NOMO-1 (cell line): ENCODE results near the gene SLC7A8.

Experiments used
- DNase-seq, 2 experiments: peaks; one replicate each; lab custom pipeline; 2025; ENCODE audit not compliant: unreplicated experiment in 2 of 2; lab: John Stamatoyannopoulos, UW

The SLC7A8 gene

DNA sequence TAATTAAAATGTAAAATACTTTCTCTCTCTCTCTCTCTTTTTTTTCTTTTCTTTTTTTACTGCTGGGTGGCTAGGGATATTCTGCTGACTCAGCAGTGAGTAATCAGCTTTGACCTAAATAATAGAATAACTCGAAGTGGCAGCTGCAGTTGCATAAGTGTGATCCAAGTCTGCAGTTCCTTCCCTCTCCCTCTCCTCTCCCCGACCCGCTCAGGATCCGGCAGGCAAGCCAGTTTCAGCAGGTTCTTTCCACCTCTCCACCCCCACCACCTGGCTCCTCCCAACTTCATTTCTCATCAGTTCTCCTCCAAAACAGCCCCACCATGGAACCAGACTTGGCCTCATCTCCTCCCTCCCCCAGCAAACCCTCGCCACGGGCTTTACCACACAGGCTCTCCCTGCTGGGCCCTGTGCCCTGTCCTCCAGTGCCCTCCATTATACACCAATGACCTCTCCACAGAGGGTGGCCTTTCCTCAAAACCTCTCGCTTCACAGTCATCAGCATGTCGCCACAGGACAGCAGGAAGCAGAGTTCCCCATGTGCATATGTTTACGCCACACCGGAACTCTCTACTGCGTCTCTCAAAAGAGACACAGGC lies 22.4 kb downstream of the SLC7A8 start:
- DNase-seq, result peak; percentile 31 to 61

DNA sequence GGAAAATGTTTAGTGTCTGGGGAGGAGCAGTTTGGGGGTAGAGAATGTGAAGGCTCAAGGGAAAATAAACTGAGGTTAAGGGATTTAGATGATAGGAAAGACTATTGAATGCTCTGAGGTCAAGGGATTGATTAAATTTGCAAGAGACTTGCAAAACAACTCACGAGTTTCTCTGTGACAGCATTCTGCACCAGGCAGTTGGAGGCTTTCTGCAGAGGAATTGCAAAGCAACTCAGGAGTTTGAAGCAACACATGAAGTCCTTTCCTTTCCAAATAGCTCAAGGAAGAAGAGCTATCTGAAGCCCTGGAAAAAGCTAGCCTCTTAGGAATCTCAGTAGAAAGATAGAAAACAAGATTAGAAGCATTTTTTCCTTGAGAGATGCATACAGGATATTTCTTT lies 23.9 kb downstream of the SLC7A8 start:
- no peak for DNase-seq

DNA sequence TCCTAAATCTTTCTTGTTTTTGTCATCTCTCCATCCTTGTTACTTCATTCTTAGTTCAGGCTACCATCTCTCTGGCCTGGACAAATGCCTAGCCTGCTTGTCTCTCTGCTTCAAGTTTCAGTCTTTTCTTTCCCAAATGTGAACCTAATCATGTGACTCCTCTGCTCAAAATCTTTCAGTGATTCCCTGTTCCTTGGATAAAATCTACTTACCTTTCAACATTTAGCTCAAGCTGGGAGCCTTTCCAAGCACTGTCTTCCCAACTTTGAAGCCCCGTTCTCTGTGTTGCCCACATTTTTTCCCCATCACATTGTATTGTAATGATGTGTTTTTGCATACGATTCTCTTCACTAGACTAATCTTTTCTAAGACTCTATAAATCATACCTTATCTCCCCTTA lies 24.7 kb downstream of the SLC7A8 start:
- no peak for DNase-seq

DNA sequence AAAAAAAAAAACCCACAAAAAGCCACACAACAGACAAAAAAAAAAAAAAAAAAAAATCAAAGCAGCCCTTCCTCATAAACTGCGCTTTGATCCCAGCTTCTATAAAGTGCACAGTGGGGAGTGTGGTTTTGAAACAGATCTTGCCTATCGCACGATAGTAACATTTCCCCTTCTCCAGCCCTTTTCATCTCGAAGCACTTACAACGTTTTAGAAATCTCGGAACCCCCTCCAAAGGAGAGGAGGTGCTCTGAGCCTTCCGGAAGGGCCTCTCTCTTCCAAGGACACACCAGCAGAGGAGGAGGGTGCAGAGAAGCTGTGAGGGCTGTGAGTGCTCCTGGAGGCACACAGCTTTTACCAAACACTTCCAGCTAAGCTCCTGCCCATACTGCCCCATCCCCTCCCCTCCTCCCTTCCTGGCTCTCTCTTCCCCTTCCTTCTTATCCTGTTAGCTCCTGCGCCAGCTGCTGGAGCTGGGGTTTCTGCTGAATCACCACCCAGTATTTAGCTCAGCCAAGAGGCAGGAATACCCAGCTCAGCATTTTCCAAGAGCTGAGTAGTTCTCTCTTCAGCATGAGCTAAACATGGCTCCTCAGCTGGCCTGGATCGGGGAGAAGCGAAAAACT lies 28.4 kb downstream of the SLC7A8 start:
- DNase-seq, result no peak

DNA sequence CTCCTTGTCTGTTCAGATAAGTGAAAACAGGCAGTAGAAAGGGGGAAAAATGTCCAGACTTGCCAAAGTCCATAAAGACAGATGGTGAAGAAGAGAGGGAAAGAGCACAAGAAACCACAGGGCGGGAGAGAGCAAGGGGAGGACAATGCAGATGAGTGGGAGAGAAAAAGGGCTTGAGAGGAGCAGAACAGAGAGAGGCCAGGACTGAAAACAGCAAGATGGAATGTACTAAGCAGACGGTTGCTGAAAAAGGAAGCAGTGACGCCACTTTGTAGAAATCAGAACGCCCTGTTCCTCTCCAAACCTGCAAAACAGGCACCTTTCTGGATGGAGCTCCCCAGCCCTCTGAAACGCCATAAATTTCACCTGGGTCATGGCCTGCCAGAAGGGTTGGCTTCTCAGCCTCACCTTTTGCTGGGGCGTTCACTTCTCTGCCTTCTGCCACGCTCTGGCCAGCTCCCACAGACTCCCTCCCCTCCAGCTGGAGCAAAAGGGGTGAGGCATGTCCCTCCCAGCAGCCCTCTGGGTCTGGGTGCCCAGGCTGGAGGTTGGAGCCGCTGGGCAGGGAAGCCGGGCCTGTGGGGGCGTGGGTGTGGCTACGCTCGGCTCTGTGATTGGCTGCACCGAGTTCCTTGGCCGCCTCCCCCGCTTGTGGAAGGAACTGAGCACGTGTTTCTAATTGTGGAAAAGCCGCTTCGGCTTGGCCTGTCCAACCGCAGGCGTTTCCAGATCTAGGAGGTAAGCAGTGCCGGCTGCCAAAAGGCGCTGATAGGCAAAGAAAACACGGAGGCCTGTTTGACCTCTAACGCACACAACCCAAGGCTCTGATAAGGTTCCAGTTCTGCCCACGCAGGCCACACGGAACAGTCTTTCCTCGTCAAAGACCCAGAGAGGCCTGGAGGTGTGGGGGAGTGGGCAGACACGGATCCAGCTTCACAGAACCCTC lies 29.3 kb downstream of the SLC7A8 start:
- peak; percentile 72 to 90 for DNase-seq

DNA sequence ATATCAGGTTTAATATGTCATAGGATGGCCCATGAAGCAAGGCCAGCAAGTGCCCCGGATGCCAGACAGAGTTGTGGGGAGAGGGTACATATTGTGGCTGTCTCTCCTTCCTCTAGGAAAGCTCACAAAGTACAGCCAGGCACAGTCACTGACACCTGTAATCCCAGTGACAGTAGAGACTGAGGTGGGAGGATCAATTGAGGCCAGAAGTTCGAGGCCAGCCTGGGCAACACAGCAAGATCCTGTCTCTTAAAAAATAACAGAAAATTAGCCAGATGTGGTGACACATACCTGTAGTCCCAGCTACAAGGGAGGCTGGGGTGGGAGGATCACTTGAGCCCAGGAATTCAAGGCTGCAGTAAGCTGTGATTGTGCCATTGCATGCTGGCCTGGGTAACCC lies 32.1 kb downstream of the SLC7A8 start:
- no peak for DNase-seq

DNA sequence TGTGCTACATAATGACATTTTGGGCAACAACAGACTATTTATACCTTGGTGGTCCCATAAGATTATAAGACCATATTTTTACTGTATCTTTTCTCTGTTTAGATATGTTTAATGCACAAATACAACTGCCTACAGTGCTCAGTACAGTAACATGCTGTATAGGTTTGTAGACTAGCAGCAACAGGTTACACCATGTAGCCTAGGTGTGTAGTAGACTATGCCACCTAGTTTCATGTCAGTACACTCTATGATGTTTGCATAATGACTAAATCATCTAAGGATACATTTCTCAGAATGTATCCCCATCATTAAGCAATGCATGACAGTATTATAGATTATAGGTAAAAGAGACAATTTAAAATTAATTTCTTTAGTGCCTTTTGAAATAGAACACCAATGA lies 33.7 kb downstream of the SLC7A8 start:
- DNase-seq, result no peak

DNA sequence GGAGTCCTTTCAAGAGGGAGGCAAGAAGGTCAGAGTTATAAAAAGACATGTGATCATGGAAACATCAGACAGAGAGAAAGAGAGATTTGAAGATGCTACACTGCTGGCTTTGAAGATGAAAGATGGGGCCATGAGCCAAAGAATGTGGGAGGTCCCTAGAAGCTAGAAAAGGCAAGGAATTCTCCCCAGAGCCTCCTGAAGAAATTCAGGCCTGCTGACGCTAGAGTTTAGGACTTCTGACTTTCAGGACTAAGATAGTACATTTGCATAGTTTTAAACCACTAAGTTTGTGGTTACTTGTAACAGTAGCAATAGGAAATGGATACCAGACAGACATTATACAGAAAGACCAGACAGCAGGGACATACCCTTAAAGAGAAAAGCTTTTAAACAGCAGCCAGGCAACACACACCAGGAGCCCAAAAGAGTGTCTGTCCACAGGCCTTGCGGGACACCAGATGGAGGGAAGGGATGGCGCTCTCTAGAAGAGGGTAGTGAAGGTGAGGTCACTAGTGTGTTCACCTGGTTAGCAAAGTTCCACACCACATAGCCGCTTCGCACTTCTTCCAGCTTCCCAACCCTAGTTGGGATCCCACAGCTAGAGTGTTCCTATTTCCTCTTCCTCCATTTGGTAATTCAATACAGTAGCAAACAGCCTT lies 34.7 kb downstream of the SLC7A8 start:
- DNase-seq, result no peak

DNA sequence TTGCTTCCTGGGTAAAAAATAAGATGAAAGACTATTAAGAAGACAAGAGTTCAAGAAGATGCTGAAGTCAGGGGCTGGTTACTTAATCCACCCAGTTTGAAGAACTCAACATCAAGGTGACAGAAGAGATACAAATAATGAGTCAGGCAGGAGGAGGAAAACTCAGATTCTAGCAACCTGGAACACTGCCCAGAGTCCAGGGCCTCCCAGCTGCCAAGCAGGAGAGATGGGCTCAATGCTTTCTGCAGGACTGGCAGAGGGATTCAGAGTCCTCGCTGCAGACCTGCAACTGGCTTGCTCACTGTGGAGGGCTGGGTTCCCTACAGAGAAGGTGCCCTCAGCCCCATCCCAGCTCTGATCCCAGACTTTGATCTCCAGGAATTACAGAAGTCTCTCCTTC lies 35.8 kb downstream of the SLC7A8 start:
- no peak for DNase-seq

DNA sequence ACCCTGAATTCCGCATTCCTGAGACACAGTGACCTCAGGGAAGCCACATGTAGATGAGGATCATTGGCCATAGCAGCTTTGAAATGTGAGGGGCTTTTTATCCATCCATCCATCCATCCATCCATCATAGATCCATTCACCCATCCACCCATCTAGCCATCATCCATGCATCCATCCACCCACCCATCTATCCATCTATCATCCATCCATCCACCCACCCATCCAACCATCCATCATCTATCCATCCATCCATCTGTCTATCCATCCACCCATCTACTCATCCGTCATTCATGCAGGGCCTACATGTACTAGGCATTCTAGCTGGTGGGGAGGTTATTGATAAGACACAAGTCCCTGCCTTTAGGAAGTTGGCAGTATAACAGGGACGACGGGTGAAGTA lies 36.5 kb downstream of the SLC7A8 start:
- DNase-seq, result no peak

DNA sequence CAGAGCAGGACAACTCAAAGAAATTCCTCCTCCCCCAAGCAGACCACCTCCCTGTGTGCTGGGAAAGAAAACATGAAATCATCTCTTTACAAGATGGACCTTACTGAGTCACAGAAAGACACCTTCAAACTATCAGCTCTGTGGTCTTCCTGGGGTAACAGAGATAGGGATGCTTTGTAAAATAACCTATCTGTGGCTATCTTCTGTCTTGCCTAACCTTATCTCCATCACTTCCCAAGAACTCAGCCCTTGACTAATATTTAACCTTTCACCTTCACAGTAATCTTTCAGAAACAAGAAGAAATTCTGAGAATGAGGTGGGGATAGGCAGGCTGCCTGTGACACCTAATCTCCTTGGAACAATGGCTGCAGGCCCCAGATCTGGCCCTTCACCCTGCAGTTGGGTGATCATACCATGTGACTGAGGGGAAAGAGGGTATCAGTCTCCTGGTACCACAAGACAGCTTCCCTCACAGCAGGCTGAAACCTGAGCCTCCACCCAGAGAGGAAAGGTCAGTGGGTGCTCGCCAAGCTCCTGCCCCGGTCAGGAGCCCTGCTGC lies 37.0 kb downstream of the SLC7A8 start:
- no peak for DNase-seq

DNA sequence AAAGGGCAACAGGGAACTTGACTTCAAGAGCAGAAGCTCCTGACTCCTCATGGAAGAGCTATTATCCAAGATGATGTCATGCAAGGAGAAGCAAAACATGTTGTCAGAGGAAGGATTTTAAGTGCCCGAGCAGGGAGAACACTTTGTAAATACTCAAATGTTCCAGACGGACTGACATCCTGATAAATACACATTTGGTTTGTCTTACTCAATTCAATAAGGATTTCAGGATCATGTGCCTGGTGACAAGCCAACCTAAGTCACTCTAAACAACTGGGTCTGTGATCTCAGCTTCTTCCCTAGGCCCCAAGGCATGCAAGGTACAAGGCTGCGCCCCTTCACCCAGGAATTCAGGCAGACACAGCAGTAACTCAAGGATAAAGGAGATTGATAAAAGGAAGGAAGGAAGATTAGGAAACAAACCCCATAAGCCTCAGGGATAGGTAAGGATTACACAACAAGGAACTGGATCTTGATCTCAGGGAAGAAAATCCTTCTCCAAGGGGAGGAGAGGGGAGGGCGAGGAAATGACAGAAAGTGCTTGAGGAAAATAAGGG lies 37.6 kb downstream of the SLC7A8 start:
- no peak for DNase-seq

DNA sequence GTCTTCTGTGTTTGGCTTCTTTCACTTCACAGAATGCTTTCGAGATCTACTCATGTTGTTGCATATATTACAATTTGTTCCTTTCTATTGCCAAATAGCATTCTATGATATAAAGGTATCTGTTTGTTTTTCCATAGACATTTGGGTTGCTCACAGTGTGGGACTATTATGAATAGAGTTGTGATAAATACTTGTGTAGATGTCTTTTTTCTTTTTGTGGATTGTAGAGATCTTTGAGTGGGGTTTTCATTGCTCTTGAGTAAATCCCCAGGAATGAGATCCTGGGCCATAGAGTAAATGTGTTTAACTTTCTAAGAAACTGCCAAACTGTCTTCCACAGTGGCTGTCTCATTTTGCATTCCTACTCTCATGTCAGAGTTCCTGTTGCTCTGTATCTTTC lies 39.5 kb downstream of the SLC7A8 start:
- DNase-seq, result no peak

DNA sequence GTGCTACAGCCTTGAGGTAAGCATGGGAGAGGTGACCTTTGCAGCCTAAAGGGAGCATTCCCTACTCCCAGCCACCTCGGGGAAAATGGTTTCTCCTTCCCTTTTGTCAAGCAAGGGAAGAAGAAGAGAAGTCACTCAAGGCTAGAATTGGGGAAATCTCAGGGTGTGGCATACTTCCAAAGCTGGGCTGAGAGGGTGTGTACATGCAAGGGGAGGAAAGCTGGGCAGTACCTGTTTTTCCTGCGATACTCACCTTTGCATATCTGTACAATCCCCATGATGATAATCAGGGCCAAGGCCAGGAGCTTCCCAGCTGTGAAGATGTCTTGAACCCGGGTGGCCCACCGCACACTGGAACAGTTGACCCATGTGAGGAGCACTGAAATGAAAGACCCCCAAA lies 40.6 kb downstream of the SLC7A8 start:
- DNase-seq, result no peak

DNA sequence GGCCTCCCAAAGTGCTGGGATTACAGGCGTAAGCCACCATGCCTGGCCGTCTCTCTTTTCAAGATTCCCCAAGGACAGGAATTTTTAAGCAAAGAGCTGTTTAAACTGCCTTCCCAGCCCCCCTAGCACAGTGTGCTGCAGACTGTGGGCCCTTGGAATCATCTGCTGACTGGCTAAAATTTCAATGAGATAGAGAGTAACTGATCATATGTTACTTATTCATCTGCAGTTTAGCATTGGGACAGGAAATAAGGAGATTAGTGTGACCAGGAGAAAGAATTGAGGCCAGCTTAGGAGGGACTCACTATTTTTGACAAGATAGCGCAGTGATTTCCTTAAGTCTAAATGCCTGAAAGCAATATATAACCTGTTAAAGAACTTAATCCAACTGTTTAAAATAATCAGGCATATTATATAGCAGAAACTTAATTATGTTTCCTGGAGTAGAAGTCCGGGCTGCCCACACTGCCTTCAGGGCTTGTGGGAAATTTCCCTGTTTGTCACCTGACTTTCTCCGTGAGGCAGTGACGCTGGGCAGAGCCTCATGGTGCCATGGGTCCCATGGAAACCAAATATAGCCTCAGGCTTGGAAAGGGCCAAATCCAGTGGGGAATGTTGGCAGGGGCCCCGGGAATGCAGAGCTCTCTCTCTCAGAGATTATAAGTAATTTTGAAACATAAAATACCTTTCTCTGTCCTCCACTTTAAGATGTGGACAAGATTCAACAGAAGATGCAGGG lies 41.6 kb downstream of the SLC7A8 start:
- no peak for DNase-seq

DNA sequence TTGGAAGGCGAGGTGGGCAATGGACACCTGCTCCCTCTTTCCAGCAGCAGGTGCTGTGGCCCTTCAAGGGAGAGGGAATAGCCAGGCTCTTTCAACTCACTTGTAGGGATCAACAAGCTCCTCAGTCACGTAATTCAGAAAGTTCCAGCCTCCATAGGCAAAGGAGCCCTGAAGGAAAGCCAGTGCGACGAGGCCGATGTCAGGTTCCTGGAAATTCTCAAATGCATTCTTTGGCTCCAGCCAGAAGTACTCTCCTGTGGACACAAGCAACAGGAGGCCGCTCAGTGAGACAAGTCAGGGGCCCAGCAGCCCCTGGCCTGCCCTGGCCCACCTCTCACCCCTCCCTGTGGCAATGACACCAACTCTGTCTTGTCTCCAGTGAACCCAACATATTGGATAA lies 43.1 kb downstream of the SLC7A8 start:
- DNase-seq, result no peak

DNA sequence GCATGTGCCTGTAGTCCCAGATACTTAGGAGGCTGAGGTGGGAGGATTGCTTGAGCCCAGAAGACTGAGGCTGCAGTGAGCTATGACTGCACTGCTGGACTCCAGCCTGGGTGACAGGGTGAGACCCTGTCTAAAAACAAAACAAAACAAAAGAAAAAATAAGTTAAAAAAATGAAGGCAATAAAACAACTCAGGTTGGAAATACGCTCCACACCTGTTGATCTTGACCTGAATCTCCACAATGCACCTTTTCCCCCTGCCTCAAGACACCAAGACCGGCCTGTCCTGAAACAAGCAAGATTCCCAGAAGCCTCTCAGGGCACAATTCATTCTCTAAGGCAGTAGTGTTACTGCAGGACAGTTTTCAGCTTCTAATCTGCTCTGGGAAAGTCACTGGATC lies 43.6 kb downstream of the SLC7A8 start:
- DNase-seq, result no peak

DNA sequence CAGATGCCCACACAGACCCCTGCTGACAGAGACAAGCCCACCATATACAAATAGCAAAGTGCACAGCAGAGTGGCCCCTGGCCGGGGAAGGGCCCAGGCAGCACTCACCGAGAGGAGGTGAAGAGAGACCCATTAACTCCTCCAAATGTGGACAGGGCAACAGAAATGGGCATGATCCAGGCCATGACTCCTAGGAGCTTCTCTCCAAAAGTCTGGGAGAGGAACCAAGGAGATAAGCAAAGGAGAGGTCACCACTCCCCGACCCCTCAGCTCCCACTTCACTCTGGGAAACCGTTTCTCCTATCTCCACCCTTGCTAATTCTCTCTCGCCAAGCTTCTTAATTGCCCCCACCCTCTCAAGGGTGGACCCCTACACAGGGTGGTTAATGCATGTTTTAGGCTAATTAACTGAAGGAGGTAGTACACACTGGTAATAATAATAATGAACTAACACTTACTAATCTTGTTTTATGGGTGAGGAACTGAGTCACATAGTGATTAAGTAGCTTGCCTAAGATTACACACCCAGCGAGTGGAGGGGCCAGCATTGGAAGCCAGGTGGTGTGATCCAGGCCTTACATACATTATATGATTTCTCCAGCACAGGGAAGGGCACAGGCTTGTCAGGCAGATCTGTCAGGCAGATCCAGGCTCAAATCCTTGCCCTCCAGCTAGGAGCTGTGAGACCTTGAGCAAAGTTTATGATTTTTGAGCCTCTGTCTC lies 45.5 kb downstream of the SLC7A8 start:
- DNase-seq, result no peak

DNA sequence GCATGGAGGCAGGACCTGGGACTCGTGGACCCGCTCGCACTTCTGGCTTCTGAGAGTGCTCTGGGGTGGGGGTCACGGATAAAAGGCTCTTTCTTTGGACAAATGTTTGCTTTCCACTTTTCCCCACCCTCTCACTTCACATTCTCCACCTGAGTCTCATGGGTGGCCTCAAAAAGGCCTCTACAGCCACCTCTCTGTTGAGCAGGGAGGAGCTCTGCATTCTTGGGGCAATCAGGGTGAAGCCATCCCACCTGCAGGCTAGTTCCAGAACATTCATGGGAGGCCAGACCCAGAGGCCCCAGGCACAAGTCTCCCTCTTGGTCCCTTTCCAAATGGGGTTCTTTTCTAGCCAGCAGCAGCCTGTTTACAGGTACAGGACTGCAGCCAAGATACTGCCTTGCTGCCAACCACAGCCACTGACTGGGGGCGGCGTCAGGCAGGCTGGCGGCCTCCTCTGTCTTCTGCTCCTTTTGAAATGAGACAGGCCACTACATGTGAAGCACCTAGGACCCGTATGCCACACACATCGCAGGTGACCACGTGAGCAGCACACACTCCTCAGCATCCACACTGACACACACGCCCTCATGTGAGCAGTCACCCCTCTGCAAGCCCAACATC lies 46.2 kb downstream of the SLC7A8 start:
- DNase-seq, result no peak
